Keratinocyte (primary cell): ENCODE data around the gene TOB2. TPM values are rescaled to one million over a fixed set of nuclear protein-coding genes. Genes with fewer than 3 reads are reported as not detected.
A peak's percentile ranks its signal among the peaks of the same experiment; 100 is the strongest.

Source experiments
- DNase-seq: peaks from one replicate; pipeline ENCODE4 v3.0.0-alpha.2; 2011; ENCODE audit warnings: low read depth, missing footprints, low spot score
- FAIRE-seq: peaks from 2 replicates; lab custom pipeline; 2011; peaks lifted over from hg19 to GRCh38; lab: Jason Lieb, UNC
- H2AFZ ChIP-seq: 2 replicates; pipeline ENCODE4 v1.6.0; 2012; ENCODE audit warnings: low read length, control low read depth, inconsistent platforms; ENCODE audit not compliant: control insufficient read depth
- H3K27ac ChIP-seq: 2 replicates; pipeline ENCODE4 v1.5.1; 2011; ENCODE audit warnings: low read length; ENCODE audit not compliant: control insufficient read depth, insufficient read depth
- H3K27me3 ChIP-seq: 3 replicates; pipeline ENCODE4 v1.6.0; 2011; ENCODE audit warnings: low read length; ENCODE audit not compliant: control insufficient read depth, insufficient read depth; ENCODE audit errors: extremely low read depth
- H3K36me3 ChIP-seq, 2 experiments: 2 replicates in 1 of 2; 3 replicates in 1 of 2; pipeline ENCODE4 v1.5.1; 2011; ENCODE audit warnings: low read length in 2 of 2, mild to moderate bottlenecking in 1 of 2; ENCODE audit not compliant: control insufficient read depth in 2 of 2, insufficient read depth in 2 of 2; ENCODE audit errors: extremely low read depth in 1 of 2
- H3K4me1 ChIP-seq: 3 replicates; pipeline ENCODE4 v1.5.1; 2011; ENCODE audit warnings: low read length; ENCODE audit not compliant: control insufficient read depth, insufficient read depth; ENCODE audit errors: extremely low read depth
- H3K4me2 ChIP-seq: 3 replicates; pipeline ENCODE4 v1.6.0; 2011; ENCODE audit warnings: low read depth, low read length; ENCODE audit not compliant: control insufficient read depth, insufficient read depth; ENCODE audit errors: extremely low read depth
- H3K4me3 ChIP-seq, 3 experiments: fragments of 200-600 bp in 1 of 3; sonication (generic) in 1 of 3; 2 replicates in 2 of 3; 3 replicates in 1 of 3; pipeline ENCODE4 v1.5.1; 2011 to 2016; ENCODE audit warnings: low read length in 3 of 3, mild to moderate bottlenecking in 3 of 3, control low read depth in 2 of 3, inconsistent platforms in 1 of 3, low read depth in 1 of 3, mixed read lengths in 1 of 3, mixed run types in 1 of 3, moderate library complexity in 1 of 3; ENCODE audit not compliant: control insufficient read depth in 2 of 3, insufficient read depth in 2 of 3; ENCODE audit errors: extremely low read depth in 1 of 3
- H3K79me2 ChIP-seq: 2 replicates; pipeline ENCODE4 v1.6.0; 2012; ENCODE audit warnings: low read length; ENCODE audit not compliant: control insufficient read depth, insufficient read depth
- H3K9ac ChIP-seq: 3 replicates; pipeline ENCODE4 v1.6.0; 2011; ENCODE audit warnings: low read length; ENCODE audit not compliant: control insufficient read depth, insufficient read depth; ENCODE audit errors: extremely low read depth
- H3K9me1 ChIP-seq: 3 replicates; pipeline ENCODE4 v1.6.0; 2011; ENCODE audit warnings: low read length; ENCODE audit not compliant: control insufficient read depth, insufficient read depth; ENCODE audit errors: extremely low read depth
- H3K9me3 ChIP-seq: 2 replicates; pipeline ENCODE4 v1.5.1; 2012; ENCODE audit warnings: low read depth, low read length; ENCODE audit not compliant: control insufficient read depth
- H4K20me1 ChIP-seq: 3 replicates; pipeline ENCODE4 v1.6.0; 2011; ENCODE audit warnings: low read length; ENCODE audit not compliant: control insufficient read depth, insufficient read depth; ENCODE audit errors: extremely low read depth
- CTCF ChIP-seq, 3 experiments: IDR thresholded peaks in 1 of 3; conservative IDR thresholded peaks in 1 of 3; optimal IDR thresholded peaks in 1 of 3; 2 replicates in 2 of 3; 3 replicates in 1 of 3; pipeline versions ENCODE3 to v1.5.1; 2011; ENCODE audit warnings: low read length in 3 of 3, mild to moderate bottlenecking in 3 of 3, moderate library complexity in 2 of 3, control low read depth in 1 of 3, inconsistent platforms in 1 of 3; ENCODE audit not compliant: insufficient read depth in 2 of 3; ENCODE audit errors: extremely low read depth in 1 of 3
- EZH2 ChIP-seq: IDR thresholded peaks from one replicate; pipeline ENCODE4 v1.6.1; 2012; ENCODE audit warnings: inconsistent platforms, mild to moderate bottlenecking, low read length, moderate library complexity
- dilution Hi-C: fragments of 300-500 bp; cut with MboI; formaldehyde crosslinking; loops from one replicate; pipeline ENCODE4 v1.7.0; 2020; ENCODE audit warnings: low sequenced_read_pairs; ENCODE audit not compliant: extremely low pct_ligation_motif_present
- polyA plus RNA-seq, 5 experiments: library from polyadenylated mRNA; depleted of rRNA in 3 of 5; stranded (reverse) in 3 of 5; stranded (forward) in 1 of 5; unstranded in 1 of 5; fragments of >200 nt; gene quantifications; 1 replicate in 1 of 5; 2 replicates in 3 of 5; 3 replicates in 1 of 5; pipeline versions ENCODE4 v1.2.1 to v1.2.3, GENCODE V29; 2011 to 2012; ENCODE audit warnings: missing spikeins in 2 of 5, low read depth in 1 of 5, low replicate concordance in 1 of 5

TOB2 gene
- polyA plus RNA-seq, 1 donor (not counting 4 experiments of a cell fraction or from before 2014, with no cell fraction given), result 14.5 TPM

GRCh38 chr22:41447435-41448188, 1.0 kb upstream of the TOB2 start:
- Histone ChIP-seq H3K9me1 (no peaks in the 10 kb centered on the region), H3K4me3 (peak overlapping the region; percentile 71 to 100 (median 97)), H2AFZ (peak overlapping the region; percentile 60), H3K4me1 (peaks cover 15% of the 10 kb centered on the region), H3K4me2 (peak overlapping the region; percentile 83), H3K9ac (peak overlapping the region; percentile 96), H3K27me3 (no peaks in the 10 kb centered on the region), H3K9me3 (no peaks in the 10 kb centered on the region), H4K20me1 (peaks cover 2% of the 10 kb centered on the region), H3K36me3 (peaks cover 4 to 10% of the 10 kb centered on the region in 2 experiments), H3K27ac (peak overlapping the region; percentile 95), H3K79me2 (peaks cover 40% of the 10 kb centered on the region)
- DNase-seq, result no peak
- dilution Hi-C loops, result no loop called here
- TF ChIP-seq CTCF (optimal IDR thresholded peaks at IDR 0.05 in 1 of 3, IDR thresholded peaks at IDR 0.05 in 1 of 3, conservative IDR thresholded peaks at IDR 0.05 in 1 of 3; ENCODE audit: extremely low read depth in 1 of 3, insufficient read depth in 2 of 3, low read length in 3 of 3) (no peak), EZH2 (no peak)
- FAIRE-seq, result no peak

- Histone ChIP-seq H3K9me3 (no peaks in the 10 kb centered on the region), H3K4me1 (peaks cover 15% of the 10 kb centered on the region), H3K9me1 (no peaks in the 10 kb centered on the region), H2AFZ (no peak overlapping the region), H3K27ac (peak overlapping the region; percentile 95), H4K20me1 (peaks cover 5% of the 10 kb centered on the region), H3K4me3 (peak overlapping the region; percentile 71 to 100 (median 97)), H3K36me3 (peaks cover 9 to 14% of the 10 kb centered on the region in 2 experiments), H3K4me2 (peak overlapping the region; percentile 99), H3K27me3 (no peaks in the 10 kb centered on the region), H3K79me2 (peaks cover 54% of the 10 kb centered on the region), H3K9ac (peak overlapping the region; percentile 96)
- TF ChIP-seq CTCF (optimal IDR thresholded peaks at IDR 0.05 in 1 of 3, IDR thresholded peaks at IDR 0.05 in 1 of 3, conservative IDR thresholded peaks at IDR 0.05 in 1 of 3; ENCODE audit: extremely low read depth in 1 of 3, insufficient read depth in 2 of 3, low read length in 3 of 3), result no peak
- no peak for TF ChIP-seq EZH2
- dilution Hi-C loops, result no loop called here
- no peak for DNase-seq
- FAIRE-seq, result no peak
Observed at GRCh38 chr22:41446057-41446501, 522 bp downstream of the TOB2 start.
